Caco-2 (cell line): ENCODE data around the gene AADACL4. TPM values are rescaled to one million over a fixed set of nuclear protein-coding genes. Genes with fewer than 3 reads are reported as not detected.

Source experiments
- BruUV-seq: library from RNA; stranded (reverse); fragments of 400-500 nt; replicated peaks from 2 replicates; lab custom pipeline; 2021; lab: Mats Ljungman, UMichigan
- CTCF ChIA-PET: fragments of 300-600 bp; sonication (Branson Sonifier 250); formaldehyde crosslinking; loops from one replicate; lab custom pipeline; 2022; ENCODE audit warnings: antibody characterized with exemption; lab: Charles Lee
- POLR2A ChIA-PET: fragments of 300-600 bp; sonication (Branson Sonifier 250); formaldehyde crosslinking; loops from one replicate; lab custom pipeline; 2022; ENCODE audit warnings: antibody characterized with exemption; lab: Charles Lee
- DNase-seq, 2 experiments: peaks; one replicate each; pipeline versions ENCODE4 v3.0.0 to v3.0.0-alpha.2; 2020 to 2022
- H3K27me3 ChIP-seq: replicated peaks from 2 replicates; pipeline ENCODE4 v1.6.0; 2011; ENCODE audit warnings: low read length; ENCODE audit not compliant: control insufficient read depth, insufficient read depth
- H3K36me3 ChIP-seq: 2 replicates; pipeline ENCODE4 v1.5.1; 2011; ENCODE audit warnings: low read length; ENCODE audit not compliant: control insufficient read depth, insufficient read depth
- H3K4me1 ChIP-seq: fragments of 250-450 bp; sonication (Bioruptor Pico); 2 replicates; pipeline ENCODE4 v1.5.1; 2020; ENCODE audit warnings: mild to moderate bottlenecking
- H3K4me3 ChIP-seq: 2 replicates; pipeline ENCODE4 v1.5.1; 2011; ENCODE audit warnings: low read depth, mild to moderate bottlenecking, control low read depth, low read length
- H3K9me3 ChIP-seq: fragments of 250-450 bp; sonication (Bioruptor Pico); 2 replicates; pipeline ENCODE4 v1.5.1; 2020; ENCODE audit warnings: mild to moderate bottlenecking, moderate library complexity
- H3K27ac Mint-ChIP-seq: one replicate; pipeline ENCODE4 v1.8.0; 2022; ENCODE audit warnings: mixed read lengths; ENCODE audit not compliant: unreplicated experiment
- H3K27me3 Mint-ChIP-seq: one replicate; pipeline ENCODE4 v1.8.0; 2022; ENCODE audit warnings: mixed read lengths; ENCODE audit not compliant: insufficient read depth, unreplicated experiment
- H3K36me3 Mint-ChIP-seq: one replicate; pipeline ENCODE4 v1.8.0; 2022; ENCODE audit warnings: mild to moderate bottlenecking, mixed read lengths; ENCODE audit not compliant: insufficient read depth, unreplicated experiment
- H3K4me1 Mint-ChIP-seq: one replicate; pipeline ENCODE4 v1.8.0; 2022; ENCODE audit warnings: low read depth, mixed read lengths; ENCODE audit not compliant: unreplicated experiment
- H3K4me3 Mint-ChIP-seq: one replicate; pipeline ENCODE4 v1.8.0; 2022; ENCODE audit warnings: mild to moderate bottlenecking, moderate library complexity, mixed read lengths; ENCODE audit not compliant: unreplicated experiment
- H3K9me3 Mint-ChIP-seq: one replicate; pipeline ENCODE4 v1.8.0; 2022; ENCODE audit warnings: mixed read lengths; ENCODE audit not compliant: unreplicated experiment
- CTCF ChIP-seq, 2 experiments: fragments of 200-600 bp in 1 of 2; IDR thresholded peaks; 1 replicate in 1 of 2; 2 replicates in 1 of 2; pipeline versions ENCODE4 v1.5.1 to v1.8.0; 2011 to 2022; ENCODE audit warnings: antibody characterized with exemption in 1 of 2, control low read depth in 1 of 2, inconsistent platforms in 1 of 2, low read depth in 1 of 2, low read length in 1 of 2, mild to moderate bottlenecking in 1 of 2, moderate library complexity in 1 of 2; ENCODE audit not compliant: insufficient read depth in 1 of 2, severe bottlenecking in 1 of 2, unreplicated experiment in 1 of 2
- intact Hi-C: fragments of 100-400 bp; cut with micrococcal nuclease; formaldehyde crosslinking; loops from one replicate; pipeline ENCODE4 v1.10.0; 2022; ENCODE audit not compliant: unreplicated experiment
- total RNA-seq: library from RNA; stranded (reverse); gene quantifications from 2 replicates; pipeline ENCODE4 v1.2.3, GENCODE V29; 2022

The AADACL4 gene
- total RNA-seq, 1 experiment from 2014 or later: not detected

GRCh38 chr1:12715896-12716437 is 72.1 kb downstream of the AADACL4 start, which contains the start of gene AADACL3:
TSS of gene AADACL3 (plus strand) at chr1:12716110. CDS start at chr1:12716177, 67 bp downstream.
- H3K4me3 Mint-ChIP-seq: no peak within 1 kb of the TSS
- no peak for TF ChIP-seq CTCF (IDR thresholded peaks at IDR 0.05; ENCODE audit: insufficient read depth in 1 of 2, low read depth in 1 of 2, low read length in 1 of 2, severe bottlenecking in 1 of 2, unreplicated experiment in 1 of 2)
- CTCF ChIA-PET: no interaction called here
- no peak for DNase-seq
- H3K9me3 ChIP-seq: no peaks in the 10 kb centered on the region
- BruUV-seq: no TSS peak
- H3K9me3 Mint-ChIP-seq: no peaks in the 10 kb centered on the region
- intact Hi-C loops: no loop called here
- POLR2A ChIA-PET: no interaction called here
- H3K36me3 Mint-ChIP-seq: no peaks in the 10 kb centered on the region
- H3K27me3 Mint-ChIP-seq: no peaks in the 10 kb centered on the region
- no peaks in the 10 kb centered on the region for H3K4me1 ChIP-seq
- peaks cover 10% of the 10 kb centered on the region for H3K4me1 Mint-ChIP-seq
- no peaks in the 10 kb centered on the region for H3K27me3 ChIP-seq
- H3K36me3 ChIP-seq: no peaks in the 10 kb centered on the region
- H3K27ac Mint-ChIP-seq: no peak within 1 kb of the TSS
- H3K4me3 ChIP-seq: no peak within 1 kb of the TSS

Other genes starting within 250 kb of the AADACL4 start
- gene DHRS3, start 25.9 kb upstream of the AADACL4 start, total RNA-seq: 59.4 and 64.6 TPM in 2 replicates
- not detected in 2 replicates for gene AADACL3, start 72.0 kb downstream of the AADACL4 start, total RNA-seq
- gene CFAP107, start 102.1 kb downstream of the AADACL4 start, total RNA-seq: not detected in 2 replicates
- gene PRAMEF12, start 129.7 kb downstream of the AADACL4 start, total RNA-seq: not detected in 2 replicates
- gene PRAMEF1, start 147.3 kb downstream of the AADACL4 start, total RNA-seq: not detected in 2 replicates
- gene PRAMEF11, start 187.3 kb downstream of the AADACL4 start, total RNA-seq: not detected in 2 replicates
- not detected in 2 replicates for gene HNRNPCL1, start 204.6 kb downstream of the AADACL4 start, total RNA-seq
- not detected in 2 replicates for gene PRAMEF2, start 213.0 kb downstream of the AADACL4 start, total RNA-seq
- not detected in 2 replicates for gene PRAMEF4, start 242.1 kb downstream of the AADACL4 start, total RNA-seq